ENCODE data around the gene ZNF585A.

The ZNF585A gene

DNA sequence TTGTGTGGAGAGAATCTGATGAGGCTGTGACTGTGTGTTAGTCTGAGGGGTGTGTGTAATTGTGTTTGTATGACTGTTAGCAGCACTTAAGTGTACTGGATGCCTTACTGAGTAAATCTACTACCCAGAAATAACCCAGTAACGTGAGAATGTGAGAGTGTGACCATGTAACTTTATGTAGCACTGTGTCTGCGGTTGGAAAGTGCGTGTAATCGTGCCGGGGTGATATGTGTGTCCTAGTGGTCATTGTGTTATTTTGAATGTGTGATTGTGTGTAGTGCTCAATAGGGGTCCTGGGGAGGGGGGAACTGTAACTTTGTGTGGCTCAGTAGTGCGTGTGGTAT is 46.1 kb upstream of the ZNF585A start:
- Histone ChIP-seq H3K4me2 (ENCODE audit: low read depth, low read length, poor library complexity, severe bottlenecking) (peak overlapping the region; percentile 89), H3K9ac (ENCODE audit: low read length) (peak overlapping the region; percentile 80), H4K20me1 (ENCODE audit: low read depth, low read length) (no peaks in the 10 kb centered on the region), H3K27ac (ENCODE audit: low read depth, low read length) (peak overlapping the region; percentile 78; the same call in 1 of the 2 replicates), H2AFZ (ENCODE audit: low read depth, low read length, severe bottlenecking) (peak overlapping the region; percentile 78), H3K36me3 (ENCODE audit: low read length) (peaks cover 17% of the 10 kb centered on the region), H3K4me3 (ENCODE audit: insufficient read depth, low read length, poor library complexity, severe bottlenecking) (peak overlapping the region; percentile 90), H3K27me3 (ENCODE audit: low read length) (no peaks in the 10 kb centered on the region), H3F3A (ENCODE audit: insufficient read depth) (no peaks in the 10 kb centered on the region), H3K9me3 (ENCODE audit: insufficient read depth, low read length) (no peaks in the 10 kb centered on the region), H3K79me2 (ENCODE audit: insufficient read depth, low read length) (peaks cover 41% of the 10 kb centered on the region), H3K9me2 (replicated peaks; ENCODE audit: insufficient read depth, low read length) (no peaks in the 10 kb centered on the region)
- no peak for TF ChIP-seq EZH2phosphoT487 (conservative IDR thresholded peaks at IDR 0.05; ENCODE audit: low read length)
- TF ChIP-seq, protein P1, sequence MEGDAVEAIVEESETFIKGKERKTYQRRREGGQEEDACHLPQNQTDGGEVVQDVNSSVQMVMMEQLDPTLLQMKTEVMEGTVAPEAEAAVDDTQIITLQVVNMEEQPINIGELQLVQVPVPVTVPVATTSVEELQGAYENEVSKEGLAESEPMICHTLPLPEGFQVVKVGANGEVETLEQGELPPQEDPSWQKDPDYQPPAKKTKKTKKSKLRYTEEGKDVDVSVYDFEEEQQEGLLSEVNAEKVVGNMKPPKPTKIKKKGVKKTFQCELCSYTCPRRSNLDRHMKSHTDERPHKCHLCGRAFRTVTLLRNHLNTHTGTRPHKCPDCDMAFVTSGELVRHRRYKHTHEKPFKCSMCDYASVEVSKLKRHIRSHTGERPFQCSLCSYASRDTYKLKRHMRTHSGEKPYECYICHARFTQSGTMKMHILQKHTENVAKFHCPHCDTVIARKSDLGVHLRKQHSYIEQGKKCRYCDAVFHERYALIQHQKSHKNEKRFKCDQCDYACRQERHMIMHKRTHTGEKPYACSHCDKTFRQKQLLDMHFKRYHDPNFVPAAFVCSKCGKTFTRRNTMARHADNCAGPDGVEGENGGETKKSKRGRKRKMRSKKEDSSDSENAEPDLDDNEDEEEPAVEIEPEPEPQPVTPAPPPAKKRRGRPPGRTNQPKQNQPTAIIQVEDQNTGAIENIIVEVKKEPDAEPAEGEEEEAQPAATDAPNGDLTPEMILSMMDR (IDR thresholded peaks at IDR 0.05; ENCODE audit: insufficient read depth, low read length, poor library complexity, severe bottlenecking), result no peak

DNA sequence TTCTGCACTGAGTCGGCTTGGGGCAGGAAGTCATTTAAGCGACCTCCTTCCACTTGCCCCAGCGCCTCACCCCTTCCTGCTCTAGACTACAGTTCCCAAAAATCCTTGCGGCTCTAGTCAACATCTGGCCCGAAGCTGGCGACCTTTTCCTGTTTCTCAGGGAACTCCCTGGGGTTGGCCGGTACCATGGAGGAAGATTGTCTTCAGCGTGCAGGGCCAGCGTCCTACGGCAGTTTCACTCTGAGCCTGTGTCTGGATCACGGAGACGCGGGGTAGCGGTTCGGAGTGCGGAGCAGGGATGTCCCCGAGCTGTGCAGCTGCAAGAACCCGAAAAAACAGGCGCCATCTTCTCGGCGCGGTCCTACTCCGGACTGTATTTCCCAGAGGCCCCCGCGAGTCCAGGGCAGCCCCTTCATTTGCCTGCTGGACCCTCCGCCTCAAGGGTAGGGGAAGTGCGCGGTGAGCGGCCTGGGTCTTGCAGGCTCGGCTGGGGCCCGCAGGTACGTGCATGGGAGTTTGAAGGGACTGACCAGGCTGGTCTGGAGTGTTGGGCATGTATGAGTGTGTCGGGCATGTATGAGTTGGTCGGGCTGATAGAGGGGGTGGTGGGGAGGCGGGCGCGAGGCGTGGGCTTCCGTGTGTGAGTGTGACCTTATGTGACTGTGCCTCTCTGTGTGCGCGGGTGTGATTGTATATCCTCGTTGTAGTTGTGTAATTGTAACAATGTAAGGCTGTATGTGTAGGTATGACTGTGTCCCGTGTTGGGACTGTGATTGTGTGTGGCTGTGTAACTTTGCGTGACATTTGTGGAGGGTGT is 45.5 kb upstream of the ZNF585A start, which contains the start of gene ZNF383:
TSS of gene ZNF383 (plus strand) at position 440 of the 817 bp plus-strand sequence. CDS start 12,240 bp downstream, outside the sequence.
- TF ChIP-seq, protein P1 (IDR thresholded peaks at IDR 0.05; ENCODE audit: insufficient read depth, low read length, poor library complexity, severe bottlenecking), result no peak
- TF ChIP-seq EZH2phosphoT487 (conservative IDR thresholded peaks at IDR 0.05; ENCODE audit: low read length), result no peak
- peak within 1 kb of the TSS; percentile 90 for H3K4me3 ChIP-seq (ENCODE audit: insufficient read depth, low read length, poor library complexity, severe bottlenecking)
- H3K9ac ChIP-seq (ENCODE audit: low read length), result peak within 1 kb of the TSS; percentile 80
- peak within 1 kb of the TSS; percentile 78 for H2AFZ ChIP-seq (ENCODE audit: low read depth, low read length, severe bottlenecking)
- no peaks in the 10 kb centered on the region for H3F3A ChIP-seq (ENCODE audit: insufficient read depth)
- H3K79me2 ChIP-seq (ENCODE audit: insufficient read depth, low read length), result peaks cover 37% of the 10 kb centered on the region
- no peaks in the 10 kb centered on the region for H3K9me2 ChIP-seq (replicated peaks; ENCODE audit: insufficient read depth, low read length)
- H3K27me3 ChIP-seq (ENCODE audit: low read length), result no peaks in the 10 kb centered on the region
- peak within 1 kb of the TSS; percentile 78 for H3K27ac ChIP-seq (ENCODE audit: low read depth, low read length)
- H3K9me3 ChIP-seq (ENCODE audit: insufficient read depth, low read length), result no peaks in the 10 kb centered on the region
- H4K20me1 ChIP-seq (ENCODE audit: low read depth, low read length), result no peaks in the 10 kb centered on the region
- H3K36me3 ChIP-seq (ENCODE audit: low read length), result peaks cover 14% of the 10 kb centered on the region
- peak within 1 kb of the TSS; percentile 89 for H3K4me2 ChIP-seq (ENCODE audit: low read depth, low read length, poor library complexity, severe bottlenecking)

DNA sequence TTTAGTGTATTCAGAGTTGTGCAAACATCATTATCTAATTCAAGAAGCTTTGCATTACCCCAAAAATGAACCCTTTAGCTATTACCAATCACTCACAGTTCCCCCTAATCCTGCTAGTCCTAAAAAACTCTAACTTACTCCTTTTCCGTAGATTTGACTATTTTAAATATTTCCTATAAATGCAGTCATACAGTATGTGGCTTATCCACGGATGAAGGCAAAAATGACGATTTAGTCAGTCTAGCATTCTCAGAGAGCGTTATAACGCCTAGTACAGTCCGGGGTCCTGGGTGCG is 44.9 kb upstream of the ZNF585A start:
- Histone ChIP-seq H3K79me2 (ENCODE audit: insufficient read depth, low read length) (peaks cover 31% of the 10 kb centered on the region), H3K9me2 (replicated peaks; ENCODE audit: insufficient read depth, low read length) (no peaks in the 10 kb centered on the region), H3K4me3 (ENCODE audit: insufficient read depth, low read length, poor library complexity, severe bottlenecking) (peak overlapping the region; percentile 90), H3K9ac (ENCODE audit: low read length) (peak overlapping the region; percentile 80), H2AFZ (ENCODE audit: low read depth, low read length, severe bottlenecking) (peak overlapping the region; percentile 78), H4K20me1 (ENCODE audit: low read depth, low read length) (no peaks in the 10 kb centered on the region), H3F3A (ENCODE audit: insufficient read depth) (0 out of 2 replicates have a peak, but pooled peaks cover 3% of the 10 kb centered on the region), H3K27me3 (ENCODE audit: low read length) (no peaks in the 10 kb centered on the region), H3K9me3 (ENCODE audit: insufficient read depth, low read length) (no peaks in the 10 kb centered on the region), H3K36me3 (ENCODE audit: low read length) (peaks cover 14% of the 10 kb centered on the region), H3K27ac (ENCODE audit: low read depth, low read length) (peak overlapping the region; percentile 78), H3K4me2 (ENCODE audit: low read depth, low read length, poor library complexity, severe bottlenecking) (peak overlapping the region; percentile 89)
- TF ChIP-seq, protein P1 (IDR thresholded peaks at IDR 0.05; ENCODE audit: insufficient read depth, low read length, poor library complexity, severe bottlenecking), result no peak
- no peak for TF ChIP-seq EZH2phosphoT487 (conservative IDR thresholded peaks at IDR 0.05; ENCODE audit: low read length)

Data from SU-DHL-6 (cell line).